ENCODE results near the gene BRWD1. TPM values are rescaled to one million over a fixed set of nuclear protein-coding genes. Genes with fewer than 3 reads are reported as not detected.
A peak's percentile ranks its signal among the peaks of the same experiment; 100 is the strongest.

BRWD1 gene
- total and polyA plus RNA-seq, 2 experiments from 2014 or later = 35.2 to 75.5 TPM

DNA sequence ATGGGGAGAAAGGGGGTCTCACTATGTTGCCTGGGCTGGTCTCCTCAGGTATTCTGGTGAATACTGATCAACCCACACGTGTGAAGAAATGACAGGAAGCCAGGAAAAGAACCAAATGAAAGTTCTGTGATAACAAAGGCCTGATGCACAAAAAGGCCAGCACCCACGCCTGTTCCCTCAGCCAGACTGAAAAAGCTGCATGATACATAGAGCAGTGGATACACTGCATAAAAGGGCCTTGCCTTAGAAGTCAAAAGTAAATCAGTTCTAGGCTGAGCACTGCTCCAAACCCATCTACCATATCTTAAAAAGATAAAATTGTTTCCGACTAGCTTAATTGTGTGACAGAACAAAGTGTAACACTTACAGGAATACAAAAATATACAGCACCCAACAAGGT lies 93.3 kb downstream of the BRWD1 start (continued):
- TF ChIP-seq ZNF462 (CRISPR knock-in tag; IDR thresholded peaks at IDR 0.05) = no peak

DNA sequence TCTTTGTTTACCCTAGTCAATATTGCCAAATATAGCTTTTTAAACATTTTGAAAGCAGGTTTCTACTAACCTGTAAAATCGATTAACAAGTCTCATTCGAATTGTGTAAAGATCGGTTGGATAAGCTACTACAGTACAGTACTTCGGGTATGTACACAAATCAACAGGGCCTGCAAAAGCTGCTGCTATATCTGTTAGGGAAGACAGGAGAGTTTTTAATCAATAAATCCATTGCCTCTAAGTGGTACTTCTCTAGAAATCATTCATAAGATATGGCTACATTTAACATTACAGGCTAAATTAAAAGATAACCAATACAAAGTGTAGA lies 95.4 kb downstream of the BRWD1 start:
- no peaks in the 10 kb centered on the region for H3K9me3 Mint-ChIP-seq
- no peak overlapping the region for H3K4me3 ChIP-seq
- no peak overlapping the region for H2AFZ ChIP-seq
- H3K36me3 ChIP-seq (ENCODE audit: insufficient read depth) = peaks cover 10% of the 10 kb centered on the region; the same call in 1 of the 2 replicates
- H3K27ac ChIP-seq (ENCODE audit: low read depth) = no peak overlapping the region
- H3K4me1 Mint-ChIP-seq = no peaks in the 10 kb centered on the region
- DNase-seq (ENCODE audit: low spot score) (no peak), ATAC-seq (no peak)
- H4K20me1 ChIP-seq (replicated peaks; ENCODE audit: insufficient read depth) = no peaks in the 10 kb centered on the region
- H3K79me2 ChIP-seq (replicated peaks; ENCODE audit: insufficient read depth) = no peaks in the 10 kb centered on the region; the same call in 1 of the 2 replicates
- H3K27me3 ChIP-seq (ENCODE audit: insufficient read depth) = no peaks in the 10 kb centered on the region
- H3K36me3 Mint-ChIP-seq (ENCODE audit: low read depth) = peaks cover 39% of the 10 kb centered on the region
- no peaks in the 10 kb centered on the region for H3K27me3 Mint-ChIP-seq (ENCODE audit: insufficient read depth, low read depth, poor library complexity)
- no peak overlapping the region for H3K4me2 ChIP-seq
- H3K4me1 ChIP-seq (ENCODE audit: insufficient read depth) = no peaks in the 10 kb centered on the region
- no peaks in the 10 kb centered on the region for H3K9me2 ChIP-seq (ENCODE audit: insufficient read depth)
- H3F3A ChIP-seq (replicated peaks; ENCODE audit: low read depth) = no peaks in the 10 kb centered on the region
- no peak for TF ChIP-seq EZH2 (IDR thresholded peaks at IDR 0.05; ENCODE audit: low read depth, unreplicated experiment)
- H3K4me3 Mint-ChIP-seq = no peak overlapping the region
- no peak overlapping the region for H3K27ac Mint-ChIP-seq

GRCh38 chr21:39217356-39218081 lies 95.9 kb downstream of the BRWD1 start:
- DNase-seq (ENCODE audit: low spot score) (no peak), ATAC-seq (no peak)
- Mint-ChIP-seq H3K27me3 (ENCODE audit: insufficient read depth, low read depth, poor library complexity) (no peaks in the 10 kb centered on the region), H3K27ac (peak overlapping the region; percentile 18; the same call in 1 of the 2 replicates), H3K36me3 (ENCODE audit: low read depth) (peaks cover 35% of the 10 kb centered on the region), H3K9me3 (no peaks in the 10 kb centered on the region), H3K4me1 (no peaks in the 10 kb centered on the region), H3K4me3 (no peak overlapping the region)
- Histone ChIP-seq H3K27ac (ENCODE audit: low read depth) (no peak overlapping the region), H3F3A (replicated peaks; ENCODE audit: low read depth) (no peaks in the 10 kb centered on the region), H3K9me2 (ENCODE audit: insufficient read depth) (no peaks in the 10 kb centered on the region), H2AFZ (no peak overlapping the region), H3K27me3 (ENCODE audit: insufficient read depth) (no peaks in the 10 kb centered on the region), H4K20me1 (replicated peaks; ENCODE audit: insufficient read depth) (no peaks in the 10 kb centered on the region), H3K4me1 (ENCODE audit: insufficient read depth) (no peaks in the 10 kb centered on the region), H3K79me2 (replicated peaks; ENCODE audit: insufficient read depth) (no peaks in the 10 kb centered on the region; the same call in 1 of the 2 replicates), H3K36me3 (ENCODE audit: insufficient read depth) (peaks cover 14% of the 10 kb centered on the region; the same call in 1 of the 2 replicates), H3K4me2 (no peak overlapping the region), H3K4me3 (no peak overlapping the region)
- TF ChIP-seq EZH2phosphoT487 (IDR thresholded peaks at IDR 0.05; ENCODE audit: unreplicated experiment) = no peak

Data from GM23338 (cell line).